Suppressor macrophage (primary cell): Measurements from ENCODE around the gene PXDC1.
"Not testable (repeated sequence)": the region's sequence is repeated elsewhere in the genome, so short reads cannot be mapped to it uniquely, and the experiment has no call there.

ENCODE experiments used
- DNase-seq, 4 experiments: peaks; one replicate each; pipeline ENCODE4 v3.0.0-alpha.2; 2020 to 2022

PXDC1 gene

DNA sequence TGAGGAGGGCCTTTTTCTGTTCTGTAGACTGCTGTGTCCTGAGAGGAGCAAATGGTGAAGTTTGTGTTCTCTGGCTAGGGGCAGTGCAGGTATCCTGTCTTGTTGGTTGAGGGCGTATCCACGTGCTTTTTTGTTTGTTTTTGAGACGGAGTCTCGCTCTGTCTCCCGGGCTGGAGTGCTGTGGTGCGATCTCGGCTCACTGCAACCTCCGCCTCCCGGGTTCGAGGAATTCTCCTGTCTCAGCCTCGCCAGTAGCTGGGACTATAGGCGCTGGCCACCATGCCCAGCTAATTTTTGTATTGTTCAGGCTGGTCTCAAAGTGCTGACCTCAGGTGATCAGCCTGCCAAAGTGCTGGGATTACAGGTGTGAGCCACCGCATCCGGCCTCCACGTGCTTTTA, 10.8 kb upstream of the PXDC1 start:
- no peak for DNase-seq

DNA sequence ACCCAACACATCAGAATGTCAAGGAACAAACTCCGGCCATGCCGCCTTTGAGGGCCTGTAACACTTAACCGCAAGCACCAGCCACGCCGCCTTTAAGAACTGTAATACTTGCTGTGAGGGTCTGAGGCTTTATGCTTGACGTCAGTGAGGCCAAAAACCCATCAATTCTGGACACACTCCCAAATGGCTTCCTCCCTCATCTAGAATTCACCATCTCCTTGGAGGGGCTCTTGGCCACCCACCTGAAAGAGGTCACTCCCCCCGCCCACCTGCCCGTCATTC, 10.4 kb upstream of the PXDC1 start:
- no peak for DNase-seq

DNA sequence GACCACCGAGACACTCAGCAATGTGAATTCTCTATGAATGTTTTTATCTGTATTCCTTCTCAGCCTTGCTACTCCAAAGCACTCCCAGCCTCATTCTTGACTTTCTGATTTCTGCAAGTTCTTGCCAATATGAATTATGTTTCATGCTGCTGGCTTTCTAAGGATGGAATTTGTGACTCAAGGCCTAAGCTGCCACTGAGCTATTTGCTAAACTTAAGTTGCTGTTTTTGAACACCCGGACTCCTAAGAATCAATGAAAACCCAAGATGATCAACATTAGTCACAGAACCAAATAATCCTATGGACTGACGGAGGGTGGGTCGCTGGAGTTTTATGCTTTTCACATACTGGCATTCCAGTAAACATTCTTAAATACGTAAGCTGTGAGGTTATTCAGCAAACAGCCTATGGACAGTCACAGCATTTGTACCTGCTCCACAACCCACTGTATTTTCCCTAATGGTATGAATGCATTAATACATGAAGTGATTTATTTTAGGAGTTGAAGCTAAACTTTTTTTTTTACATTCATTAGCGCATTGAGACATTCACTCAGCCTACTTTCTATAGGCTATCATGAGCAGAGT, 8.2 kb upstream of the PXDC1 start:
- DNase-seq: no peak

DNA sequence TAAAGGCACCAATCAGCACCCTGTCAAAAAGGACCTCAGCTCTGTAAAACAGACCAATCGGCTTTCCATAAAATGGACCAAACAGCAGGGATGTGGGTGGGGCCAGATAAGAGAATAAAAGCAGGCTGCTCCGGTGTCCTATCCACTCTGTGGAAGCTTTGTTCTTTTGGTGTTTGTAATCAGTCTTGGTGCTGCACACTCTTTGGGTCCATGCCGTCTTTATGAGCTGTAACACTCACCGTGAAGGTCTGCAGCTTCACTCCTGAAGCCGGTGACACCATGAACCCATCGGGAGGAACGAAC, 7.3 kb upstream of the PXDC1 start:
- no peak for DNase-seq

DNA sequence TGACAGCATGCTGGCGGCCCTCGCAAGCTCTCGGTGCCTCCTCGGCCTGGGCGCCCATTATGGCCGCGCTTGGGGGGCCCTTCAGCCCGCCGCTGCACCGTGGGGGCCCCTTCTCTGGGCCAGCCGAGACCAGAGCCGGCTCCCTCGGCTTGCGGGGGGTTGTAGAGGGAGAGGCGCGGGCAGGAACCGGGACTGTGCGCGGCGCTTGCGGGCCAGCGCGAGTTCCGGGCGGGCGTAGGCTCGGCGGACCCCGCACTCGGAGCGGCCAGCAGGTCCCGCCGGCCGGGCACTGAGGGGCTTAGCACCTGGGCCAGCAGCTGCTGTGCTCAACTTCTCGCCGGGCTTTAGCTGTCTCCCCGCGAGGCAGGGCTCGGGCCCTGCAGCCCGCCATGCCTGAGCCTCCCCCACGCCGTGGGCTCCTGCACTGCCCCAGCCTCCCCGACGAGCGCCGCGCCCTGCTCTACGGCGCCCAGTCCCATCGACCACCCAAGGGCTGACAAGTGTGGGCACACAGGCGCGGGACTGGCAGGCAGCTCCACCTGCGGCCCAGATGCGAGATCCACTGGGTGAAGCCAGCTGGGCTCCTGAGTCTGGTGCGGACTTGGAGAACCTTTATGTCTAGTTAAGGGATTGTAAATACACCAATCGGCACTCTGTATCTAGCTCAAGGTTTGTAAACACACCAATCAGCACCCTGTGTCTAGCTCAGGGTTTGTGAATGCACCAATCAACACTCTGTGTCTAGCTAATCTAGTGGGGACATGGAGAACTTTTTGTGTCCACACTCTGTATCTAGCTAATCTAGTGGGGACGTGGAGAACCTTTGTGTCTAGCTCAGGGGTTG, 6.7 kb upstream of the PXDC1 start:
- not testable (repeated sequence) for DNase-seq

DNA sequence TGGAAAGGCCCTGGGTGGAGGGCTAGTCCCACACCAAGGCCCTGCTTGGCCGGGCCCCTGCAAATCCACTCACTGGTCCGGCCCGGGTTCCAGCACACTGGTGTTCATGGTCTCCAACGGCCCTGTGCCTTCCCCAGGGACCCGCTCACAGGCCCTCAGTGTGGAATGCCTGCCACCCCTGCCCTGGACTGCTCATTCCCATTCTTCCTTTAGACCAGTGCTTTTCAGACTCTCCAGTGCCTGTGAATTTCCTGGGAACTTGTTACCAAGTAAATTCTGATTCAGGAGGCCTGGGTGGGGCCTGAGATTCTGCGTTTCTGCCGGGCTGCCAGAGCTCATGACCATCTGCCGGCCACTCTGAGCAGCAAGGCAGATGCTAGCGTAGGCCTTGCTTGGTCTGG, 5.7 kb upstream of the PXDC1 start:
- no peak for DNase-seq

DNA sequence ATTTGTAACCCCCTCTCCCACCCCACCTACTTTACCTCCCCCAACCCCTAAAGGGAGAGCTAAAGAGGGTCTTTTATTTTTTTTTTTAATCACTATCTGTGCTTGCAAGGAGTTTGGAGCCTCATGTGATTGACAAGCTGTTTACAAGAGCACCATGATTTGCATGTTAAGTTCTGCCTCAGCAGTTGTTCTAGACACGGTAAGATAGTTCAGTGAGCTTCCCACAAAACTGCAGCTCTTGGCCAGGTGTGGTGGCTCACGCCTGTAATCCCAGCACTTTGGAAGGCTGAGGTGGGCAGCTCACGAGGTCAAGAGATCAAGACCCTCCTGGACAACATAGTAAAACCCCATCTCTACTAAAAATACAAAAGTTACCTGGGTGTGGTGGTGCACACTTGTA, 5.0 kb upstream of the PXDC1 start:
- no peak for DNase-seq

DNA sequence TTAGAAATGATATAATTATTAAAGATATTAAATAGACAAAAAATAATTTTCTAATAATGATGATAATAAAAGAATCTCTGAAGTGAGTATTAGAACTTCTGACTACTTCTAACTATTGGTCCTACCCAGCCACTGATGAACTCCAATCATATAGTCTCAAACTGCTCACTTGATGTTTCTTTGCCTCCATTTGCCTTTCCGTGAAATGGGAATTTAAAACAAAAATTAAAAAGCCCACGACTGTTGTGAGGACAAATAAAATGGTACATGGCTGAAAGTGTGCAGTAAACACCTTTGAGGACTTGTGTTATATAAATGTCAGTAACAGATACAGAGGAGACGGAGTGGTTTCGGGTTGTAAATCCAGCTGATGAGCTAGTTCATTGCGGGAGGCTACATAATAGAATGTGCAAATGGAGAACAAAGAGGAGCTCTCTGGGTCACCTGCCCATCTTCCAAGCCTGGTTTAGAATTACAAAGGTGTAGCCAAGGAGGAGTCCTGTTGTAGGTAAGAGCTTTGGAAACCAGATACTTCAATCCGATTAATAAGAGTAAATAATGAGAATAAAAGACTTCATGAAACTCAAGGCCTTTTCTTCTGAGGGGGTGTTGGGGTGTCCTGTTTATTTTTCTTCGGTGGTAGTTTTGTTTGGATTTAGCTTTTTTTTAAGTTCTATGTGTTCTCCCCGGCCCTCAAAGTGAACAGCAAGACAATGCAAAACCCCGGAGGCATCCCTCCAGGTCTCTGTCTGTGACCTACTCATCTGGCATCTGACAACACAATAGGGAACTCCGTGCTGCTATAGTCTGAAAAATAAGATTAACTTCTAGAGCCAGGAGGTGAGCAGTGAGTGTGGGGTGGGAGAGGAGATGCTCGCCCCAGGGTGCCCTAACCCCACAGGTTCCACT, 4.4 kb upstream of the PXDC1 start:
- no peak for DNase-seq

DNA sequence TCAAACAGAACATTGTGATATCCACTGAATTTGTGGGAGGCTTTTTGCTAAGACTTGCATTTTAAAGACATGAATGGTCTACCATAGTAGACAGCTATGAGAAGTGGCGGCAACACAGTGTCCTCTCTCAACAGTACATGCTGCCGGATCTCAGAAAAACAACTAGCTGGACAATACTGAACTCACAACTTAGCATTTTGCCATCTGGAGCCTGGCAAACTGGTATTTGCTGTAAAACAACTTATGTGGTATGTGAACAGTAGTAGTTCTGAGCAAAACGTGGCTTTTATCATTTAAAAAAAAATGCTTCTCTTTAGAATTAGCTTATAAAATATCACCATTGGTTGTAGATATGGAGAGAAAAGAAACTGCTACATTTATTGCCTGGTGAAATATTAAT, 3.3 kb upstream of the PXDC1 start:
- DNase-seq: no peak

DNA sequence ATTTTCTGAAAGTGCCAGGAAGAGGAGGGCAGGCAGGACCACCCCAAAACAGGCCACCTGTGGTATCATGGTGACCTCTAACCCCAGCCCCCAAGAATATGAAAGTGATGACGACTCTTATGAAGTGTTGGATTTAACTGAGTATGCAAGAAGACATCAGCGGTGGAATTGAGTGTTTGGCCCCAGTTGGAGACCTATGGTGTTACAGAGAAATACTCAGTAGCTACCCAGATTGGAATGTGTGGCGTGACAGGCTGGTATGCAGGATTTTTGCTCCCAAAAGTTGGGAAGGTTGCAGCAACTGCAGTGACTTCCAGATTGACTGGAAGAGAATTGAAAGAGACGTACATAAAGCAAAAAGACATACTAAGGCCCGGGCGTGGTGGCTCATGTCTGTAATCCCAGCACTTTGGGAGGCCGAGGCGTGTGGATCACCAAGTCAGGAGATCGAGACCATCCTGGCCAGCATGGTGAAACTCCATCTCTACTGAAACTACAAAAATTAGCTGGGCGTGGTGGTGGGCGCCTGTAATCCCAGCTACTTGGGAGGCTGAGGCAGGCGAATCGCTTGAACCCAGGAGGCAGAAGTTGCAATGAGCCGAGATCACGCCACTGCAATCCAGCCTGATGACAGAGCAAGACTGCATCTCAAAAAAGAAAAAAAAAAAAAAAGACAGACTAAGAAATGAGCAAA, 2.7 kb upstream of the PXDC1 start:
- not testable (repeated sequence) for DNase-seq

DNA sequence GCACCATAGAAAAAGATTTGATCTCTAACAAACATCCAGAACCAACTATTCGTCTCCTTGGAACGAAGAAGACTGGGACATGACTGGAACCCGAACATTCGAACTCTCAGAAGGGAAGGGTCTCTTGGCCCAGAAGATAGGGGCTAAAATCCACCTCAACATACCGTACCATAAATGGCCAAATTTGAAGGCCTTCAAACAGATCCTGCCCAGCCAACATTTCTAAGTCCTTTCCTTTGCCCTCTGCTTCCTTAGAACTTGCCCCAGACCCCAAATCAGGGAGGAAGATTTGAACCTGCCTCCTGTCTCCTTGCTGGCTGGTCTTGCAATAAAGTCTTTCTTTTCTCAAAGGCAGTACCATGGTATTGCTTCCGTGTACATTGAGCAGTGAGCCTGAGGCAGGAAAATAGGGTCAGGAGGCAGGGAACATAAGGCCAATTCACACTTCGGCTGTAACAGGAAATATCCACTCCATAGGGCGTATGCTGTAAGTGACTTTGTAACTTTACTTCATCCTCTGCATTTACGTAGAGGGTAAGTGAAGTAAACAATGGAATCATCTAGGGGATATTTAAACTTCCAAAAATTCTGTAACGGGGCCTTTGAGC, 1.8 kb upstream of the PXDC1 start:
- no peak for DNase-seq

DNA sequence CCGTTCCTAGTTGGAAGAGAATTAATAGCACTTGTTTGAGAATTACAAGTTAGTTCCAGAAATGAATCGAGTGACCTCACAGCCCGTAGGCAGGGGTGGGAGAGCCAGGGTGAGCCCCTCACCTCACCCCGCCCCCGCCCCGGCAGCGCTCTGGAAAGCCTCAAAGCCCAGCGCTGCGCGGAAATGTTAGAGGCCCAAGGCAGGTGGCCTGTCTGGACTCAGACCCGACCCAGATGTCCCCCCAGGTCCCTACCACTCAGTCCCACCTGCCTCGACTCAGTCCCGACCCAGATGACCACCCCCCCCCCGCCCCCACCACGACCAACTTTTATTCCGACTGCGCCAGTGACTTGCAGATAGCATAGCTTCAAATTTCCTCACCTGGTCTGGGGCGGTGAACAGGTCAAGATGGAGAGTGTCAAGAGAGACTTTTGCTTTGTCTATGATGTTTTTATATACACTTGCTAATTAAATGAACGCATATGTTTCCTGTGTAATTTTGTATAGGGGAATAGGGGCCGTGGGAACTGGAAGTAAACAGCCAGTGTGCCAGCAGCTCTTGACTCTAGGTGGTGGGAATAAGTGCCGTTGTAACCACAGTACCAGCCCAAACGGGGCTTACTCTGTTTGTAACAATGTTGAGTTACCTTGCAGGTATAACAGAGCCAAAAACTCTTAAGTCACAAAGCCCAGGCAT, 1.2 kb upstream of the PXDC1 start:
- DNase-seq: no peak

DNA sequence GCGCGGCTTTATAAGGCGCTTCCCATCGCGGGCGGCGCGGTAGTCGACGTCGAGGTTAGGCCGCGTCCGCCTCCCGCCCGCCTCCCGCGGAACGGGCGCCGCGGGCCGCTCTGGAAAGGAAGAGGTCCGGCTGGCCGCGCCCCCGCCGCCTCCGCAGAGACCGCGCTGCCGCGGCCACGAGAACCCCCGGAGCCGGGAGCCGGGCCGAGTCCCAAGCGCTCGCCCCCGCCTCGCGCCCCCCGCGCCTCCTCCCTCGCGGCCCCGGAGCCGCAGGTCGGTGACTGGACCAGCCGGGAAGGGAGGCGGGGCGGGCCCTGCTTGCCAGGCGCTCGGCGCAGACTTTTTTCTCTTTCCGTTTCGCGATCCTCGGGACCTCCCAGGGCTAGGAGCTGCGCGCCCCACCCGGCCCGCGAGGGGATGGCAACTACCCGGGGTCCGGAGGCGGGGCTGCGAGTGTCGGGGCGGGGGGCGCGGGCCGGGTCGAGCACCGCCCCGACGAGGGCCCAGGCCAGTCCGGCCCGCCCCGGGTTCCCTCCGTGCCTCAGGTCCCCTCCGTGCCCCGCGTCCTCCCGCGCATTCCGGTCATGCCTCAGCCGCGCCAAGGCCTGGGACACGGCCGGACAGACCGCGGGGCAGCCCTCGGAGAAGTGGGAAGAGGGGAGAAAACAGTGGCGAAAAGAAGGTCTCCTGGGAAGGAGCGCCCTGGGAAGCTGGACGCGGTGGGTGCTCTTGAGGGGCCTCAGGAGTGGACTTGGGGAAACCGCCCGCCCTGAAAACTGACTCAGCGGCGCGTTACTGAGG, 417 bp upstream of the PXDC1 start:
- peak; percentile 90 to 95 (median 94) for DNase-seq

DNA sequence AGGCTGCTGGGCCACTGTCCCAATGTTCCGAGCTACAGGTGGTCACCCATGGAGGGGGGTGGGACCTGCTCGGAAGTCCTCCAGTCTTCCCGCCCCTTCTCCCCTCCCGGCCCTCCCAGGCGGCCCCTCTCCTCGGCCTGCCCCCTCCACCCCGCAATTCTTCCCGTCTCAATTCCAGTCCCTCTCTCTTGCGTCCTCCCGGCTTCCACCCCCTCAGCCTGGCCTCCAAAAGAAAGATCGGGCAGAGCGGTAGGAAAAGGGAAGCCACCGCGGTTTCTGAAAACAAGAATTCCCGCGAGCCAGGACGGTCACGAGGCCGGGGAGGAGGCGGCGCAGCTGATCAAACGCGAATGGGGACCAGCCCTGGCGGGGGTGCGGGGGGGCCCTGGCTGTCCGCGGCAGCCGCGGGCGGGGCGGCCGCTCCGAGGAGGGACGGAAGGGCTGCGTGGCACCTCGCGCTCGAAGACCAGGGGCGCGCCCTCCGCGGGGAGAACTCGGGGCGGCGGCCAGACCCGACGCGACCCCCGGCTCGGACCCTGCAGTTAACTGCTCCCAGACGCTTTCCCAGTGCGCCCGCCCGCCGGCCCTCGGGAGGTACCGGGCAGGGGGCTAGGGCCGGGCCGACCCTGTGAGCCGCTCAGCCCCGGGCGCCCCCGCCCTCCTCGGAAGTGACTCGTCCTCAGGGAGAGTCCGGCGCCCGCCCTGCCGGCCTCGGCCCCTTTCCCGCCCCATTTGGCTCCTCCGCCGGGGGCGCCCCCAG, 1.0 kb downstream of the PXDC1 start:
- peak; percentile 91 to 97 (median 94) for DNase-seq

DNA sequence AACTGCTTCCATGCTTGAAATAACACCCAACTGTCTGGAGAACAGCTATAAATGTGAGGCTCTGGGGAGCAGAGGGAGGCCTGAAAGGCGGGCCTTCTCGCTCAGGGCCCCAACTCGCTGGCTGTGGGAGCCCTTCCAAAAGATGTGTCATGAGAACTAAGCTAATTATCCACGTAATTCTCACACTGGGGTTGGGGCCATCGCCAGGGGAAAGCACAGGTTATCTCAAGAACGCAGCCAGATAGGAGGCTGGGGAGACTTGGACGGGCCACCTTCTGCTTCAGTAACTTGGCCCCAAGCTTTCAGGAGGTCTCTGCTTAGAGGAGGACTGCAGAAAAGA, 1.6 kb downstream of the PXDC1 start:
- DNase-seq: no peak

DNA sequence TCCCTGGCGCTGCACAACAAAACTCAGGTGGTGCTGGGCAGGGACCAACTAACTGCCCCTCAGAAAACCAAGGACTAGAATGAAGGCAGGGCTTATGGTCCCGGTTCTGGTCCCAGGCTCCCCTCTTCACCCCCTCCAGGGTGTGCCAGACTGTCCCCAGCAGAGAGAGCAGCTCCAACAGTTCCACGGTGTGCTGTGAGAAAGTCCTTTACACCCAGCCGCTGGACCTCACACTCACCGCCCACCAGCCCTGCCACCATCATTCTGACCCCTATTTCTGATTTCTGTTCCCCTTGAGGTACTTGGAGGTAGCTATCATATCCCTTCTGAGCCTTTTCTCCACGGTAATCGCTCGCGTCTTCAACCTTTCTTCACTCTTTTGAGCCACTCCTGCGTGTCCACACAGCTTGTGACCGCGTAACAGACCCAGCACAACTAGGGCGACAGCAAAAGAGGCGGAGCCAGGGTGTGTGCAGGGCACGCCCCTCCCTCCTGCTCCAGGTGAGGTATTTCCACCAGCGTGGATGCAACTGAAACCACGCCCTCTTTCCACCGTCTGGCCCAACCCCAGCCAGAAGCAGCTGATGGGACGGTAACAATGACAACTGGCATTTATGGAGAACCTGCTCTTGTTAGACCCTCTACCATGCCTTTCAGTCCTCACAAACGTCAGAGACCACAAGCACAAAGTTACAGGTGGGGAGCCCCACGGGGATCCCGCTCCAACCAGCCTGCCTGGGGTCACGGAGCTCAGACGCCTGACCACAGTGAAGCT, 2.3 kb downstream of the PXDC1 start:
- DNase-seq: no peak

DNA sequence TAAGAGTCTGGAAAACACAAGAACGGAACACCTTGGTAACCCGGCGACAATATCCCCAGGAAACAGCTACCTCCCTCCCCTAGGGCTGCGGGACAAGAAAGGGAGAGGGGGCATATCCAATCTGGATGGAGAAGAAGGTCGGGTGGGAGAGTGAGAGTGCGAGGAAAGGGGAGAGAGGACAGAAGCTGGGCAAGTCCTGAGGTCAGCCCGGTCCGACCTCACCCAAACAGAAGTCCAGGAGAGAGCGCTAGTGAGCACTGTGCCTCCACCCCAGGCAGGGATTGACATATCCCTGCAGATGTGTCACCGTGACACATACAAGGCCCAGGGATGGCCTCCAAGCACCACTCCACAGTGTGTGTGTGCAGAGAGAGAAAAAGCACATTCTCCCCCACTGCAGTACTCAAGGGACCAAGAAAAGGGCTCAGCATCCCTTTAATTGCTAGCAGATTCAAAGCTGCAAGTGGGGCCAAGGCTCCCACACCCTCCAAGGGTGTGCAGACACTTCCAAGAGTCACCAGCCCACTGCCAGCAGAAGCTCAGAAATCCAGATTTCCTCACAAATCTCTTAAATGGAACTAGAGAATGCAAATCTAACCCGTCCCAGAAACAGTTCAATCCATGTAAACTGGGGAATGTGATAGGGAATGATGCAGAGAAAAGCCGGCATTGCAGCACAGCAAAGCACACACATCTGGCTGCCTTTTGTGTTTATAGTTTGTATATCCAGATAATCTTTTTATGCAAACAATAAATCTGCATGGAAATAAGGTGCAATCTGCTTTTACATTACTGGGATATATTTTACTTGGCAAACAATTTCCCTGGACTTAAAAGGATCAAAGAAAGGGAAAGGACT, 3.1 kb downstream of the PXDC1 start:
- peak; percentile 70 to 79 (median 77) for DNase-seq

DNA sequence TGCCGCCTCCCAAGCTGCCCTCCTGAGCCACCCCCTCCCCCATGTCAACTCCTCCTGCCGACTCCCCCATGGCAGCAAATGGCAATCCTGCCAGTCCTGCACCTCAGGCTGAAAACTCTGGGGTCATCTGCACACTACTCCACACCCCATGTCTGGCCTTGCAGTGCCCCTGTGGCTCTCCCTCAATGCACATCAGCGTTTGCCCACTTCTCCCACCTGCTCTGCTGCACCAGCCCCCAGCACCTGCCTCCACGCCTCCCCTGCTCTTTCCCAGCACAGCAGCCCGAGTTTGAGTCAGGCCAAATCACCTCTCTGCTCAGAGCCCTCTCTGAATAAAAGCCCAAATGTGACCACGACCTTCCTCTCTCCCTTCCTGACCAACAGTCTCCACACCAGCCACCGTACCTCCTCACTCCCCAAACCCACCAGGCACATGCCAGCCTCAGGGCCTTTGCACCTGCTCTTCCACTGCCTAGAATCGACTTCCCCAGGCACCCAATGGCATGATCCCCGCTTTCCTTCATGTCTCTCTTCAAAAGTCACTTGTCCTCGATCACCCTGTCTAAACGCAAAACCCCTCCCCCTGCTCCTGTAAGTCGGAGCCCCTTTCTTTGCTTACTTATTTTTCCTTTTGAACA, 4.3 kb downstream of the PXDC1 start:
- no peak for DNase-seq
